Activated B cell treated with CpG ODN at 0.5 μM for 24 hours (primary cell): ENCODE results near the gene ASXL1. TPM values are rescaled to one million over a fixed set of nuclear protein-coding genes. Genes with fewer than 3 reads are reported as not detected.

Experiments
- ATAC-seq: fragments of 200-7000 bp; cut with Tn5 transposase; one replicate; pipeline ENCODE4 v1.10.0; 2021; ENCODE audit warnings: low read depth, mild to moderate bottlenecking, moderate library complexity
- CTCF ChIA-PET: fragments of 350-600 bp; sonication (Branson Sonifier 250); formaldehyde crosslinking; loops from one replicate; lab custom pipeline; 2021; ENCODE audit warnings: antibody characterized with exemption; lab: Charles Lee
- POLR2A ChIA-PET: fragments of 350-600 bp; sonication (Branson Sonifier 250); formaldehyde crosslinking; loops from one replicate; lab custom pipeline; 2021; ENCODE audit warnings: antibody characterized with exemption; lab: Charles Lee
- DNase-seq: peaks from one replicate; pipeline ENCODE4 v3.0.0; 2022
- H3K27ac Mint-ChIP-seq: one replicate; pipeline ENCODE4 v1.8.0; 2020; ENCODE audit warnings: mixed read lengths
- H3K27me3 Mint-ChIP-seq: one replicate; pipeline ENCODE4 v1.8.0; 2021; ENCODE audit warnings: mixed read lengths
- H3K36me3 Mint-ChIP-seq: one replicate; pipeline ENCODE4 v1.8.0; 2021; ENCODE audit warnings: low read depth, mixed read lengths
- H3K4me1 Mint-ChIP-seq: one replicate; pipeline ENCODE4 v1.8.0; 2021; ENCODE audit warnings: mixed read lengths
- H3K4me3 Mint-ChIP-seq: one replicate; pipeline ENCODE4 v1.8.0; 2020; ENCODE audit warnings: mild to moderate bottlenecking, mixed read lengths
- H3K9me3 Mint-ChIP-seq: one replicate; pipeline ENCODE4 v1.8.0; 2020; ENCODE audit warnings: mixed read lengths
- CTCF ChIP-seq: fragments of 200-600 bp; IDR thresholded peaks from one replicate; pipeline ENCODE4 v1.8.0; 2022; ENCODE audit warnings: antibody characterized with exemption, mild to moderate bottlenecking
- intact Hi-C: fragments of 100-400 bp; cut with micrococcal nuclease; formaldehyde crosslinking; loops from one replicate; pipeline ENCODE4 v1.15.1; 2024
- total RNA-seq: library from RNA; stranded (reverse); gene quantifications from 2 replicates; pipeline ENCODE4 v1.2.3, GENCODE V29; 2022

Gene ASXL1
- total RNA-seq, 1 donor from 2014 or later = 169 TPM

- H3K9me3 Mint-ChIP-seq = no peaks in the 10 kb centered on the region
- no peak for DNase-seq
- no peak overlapping the region for H3K4me3 Mint-ChIP-seq
- H3K27me3 Mint-ChIP-seq = no peaks in the 10 kb centered on the region
- no peak for ATAC-seq
- intact Hi-C loops = no loop called here
- H3K27ac Mint-ChIP-seq = no peak overlapping the region
- TF ChIP-seq CTCF = no peak
- peaks cover 11% of the 10 kb centered on the region for H3K4me1 Mint-ChIP-seq
- no peaks in the 10 kb centered on the region for H3K36me3 Mint-ChIP-seq
- ChIA-PET POLR2A (no interaction called here), CTCF (no interaction called here)
Measured at GRCh38 chr20:32460683-32461320, 102.7 kb downstream of the ASXL1 start.

DNA sequence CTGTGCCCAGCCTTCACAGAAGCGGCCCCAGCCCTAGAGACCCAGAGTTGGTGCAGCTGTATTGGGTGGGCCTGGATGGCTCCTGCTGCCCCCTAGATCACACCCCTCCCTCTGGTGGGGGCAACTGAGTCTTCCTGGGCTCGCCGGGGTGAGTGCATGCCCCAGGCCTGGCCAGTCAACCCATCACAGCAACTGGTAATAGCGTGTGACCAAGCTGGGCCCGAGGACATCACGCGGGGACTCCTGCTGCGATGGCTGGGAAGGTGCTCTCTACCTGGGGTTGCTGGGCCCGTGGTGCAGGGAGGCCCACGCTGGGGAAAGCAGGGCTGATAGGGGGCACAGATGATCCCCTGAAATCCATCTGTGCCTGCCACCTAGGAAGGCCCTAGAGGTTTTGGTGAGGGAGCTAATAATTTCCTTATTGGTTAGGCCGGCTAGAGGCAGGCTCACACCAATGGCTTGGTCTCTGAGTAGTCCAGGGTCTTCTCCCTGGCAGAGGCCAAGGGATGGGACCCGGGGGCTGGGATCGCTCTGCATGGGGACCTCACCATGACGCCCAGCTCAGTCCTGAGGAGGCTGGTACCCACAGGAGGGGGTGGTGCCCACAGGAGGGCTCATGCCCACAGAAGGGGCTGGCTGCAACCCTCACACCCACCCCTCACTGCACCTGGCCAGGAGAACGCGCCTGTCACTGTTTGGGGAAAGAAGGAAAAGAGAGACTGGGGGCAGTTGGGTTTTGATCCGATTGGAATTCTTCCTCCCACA lies 103.9 kb downstream of the ASXL1 start:
- no peak overlapping the region for H3K27ac Mint-ChIP-seq
- no peak overlapping the region for H3K4me3 Mint-ChIP-seq
- TF ChIP-seq CTCF = no peak
- no peak for DNase-seq
- no peaks in the 10 kb centered on the region for H3K27me3 Mint-ChIP-seq
- ATAC-seq = no peak
- intact Hi-C loops = no loop called here
- H3K36me3 Mint-ChIP-seq = no peaks in the 10 kb centered on the region
- ChIA-PET POLR2A (no interaction called here), CTCF (no interaction called here)
- H3K9me3 Mint-ChIP-seq = no peaks in the 10 kb centered on the region
- peaks cover 11% of the 10 kb centered on the region for H3K4me1 Mint-ChIP-seq

GRCh38 chr20:32462900-32463641 lies 104.9 kb downstream of the ASXL1 start:
- no peak for ATAC-seq
- H3K27ac Mint-ChIP-seq = no peak overlapping the region
- CTCF ChIA-PET = no interaction called here

GRCh38 chr20:32463642-32464400 lies 105.7 kb downstream of the ASXL1 start:
- TF ChIP-seq CTCF = no peak
- no peak for DNase-seq
- ATAC-seq = no peak
- peaks cover 5% of the 10 kb centered on the region for H3K4me1 Mint-ChIP-seq
- no peaks in the 10 kb centered on the region for H3K27me3 Mint-ChIP-seq
- no peaks in the 10 kb centered on the region for H3K36me3 Mint-ChIP-seq
- intact Hi-C loops = no loop called here
- CTCF ChIA-PET = no interaction called here
- H3K27ac Mint-ChIP-seq = no peak overlapping the region
- H3K4me3 Mint-ChIP-seq = no peak overlapping the region
- POLR2A ChIA-PET = no interaction called here
- no peaks in the 10 kb centered on the region for H3K9me3 Mint-ChIP-seq

More at GRCh38 chr20:32462900-32463641, 104.9 kb downstream of the ASXL1 start:
- H3K9me3 Mint-ChIP-seq = no peaks in the 10 kb centered on the region
- H3K36me3 Mint-ChIP-seq = no peaks in the 10 kb centered on the region
- H3K4me1 Mint-ChIP-seq = peaks cover 10% of the 10 kb centered on the region
- intact Hi-C loops = no loop called here
- DNase-seq = no peak
- no peaks in the 10 kb centered on the region for H3K27me3 Mint-ChIP-seq
- no peak for TF ChIP-seq CTCF
- H3K4me3 Mint-ChIP-seq = no peak overlapping the region
- POLR2A ChIA-PET = no interaction called here
